OCI-LY3 (cell line): ENCODE measurements around the gene MKLN1.

Experiments
- H2AFZ ChIP-seq: fragments of 200-600, 300-600 bp; shearing (Covaris generic); 2 replicates; pipeline ENCODE4 v1.6.0; 2014; ENCODE audit warnings: antibody characterized with exemption, low read depth, low read length
- H3K27ac ChIP-seq: fragments of 200-600, 300-600 bp; sonication (generic); 2 replicates; pipeline ENCODE4 v1.5.1; 2014; ENCODE audit warnings: mild to moderate bottlenecking, low read length, moderate library complexity, mixed read lengths
- H3K27me3 ChIP-seq: fragments of 200-600, 300-600 bp; sonication (generic); 2 replicates; pipeline ENCODE4 v1.6.1; 2014; ENCODE audit warnings: low read depth, low read length, mixed read lengths
- H3K36me3 ChIP-seq: fragments of 200-600, 300-600 bp; sonication (generic); replicated peaks from 2 replicates; pipeline ENCODE3; 2014; ENCODE audit warnings: low read depth, low read length, mixed read lengths
- H3K4me1 ChIP-seq: fragments of 300-600, 200-600 bp; sonication (generic); 2 replicates; pipeline ENCODE4 v1.6.1; 2014; ENCODE audit warnings: low read length, mixed read lengths
- H3K4me2 ChIP-seq: fragments of 200-600, 300-600 bp; sonication (generic); 2 replicates; pipeline ENCODE4 v1.6.1; 2014; ENCODE audit warnings: low read length, mixed read lengths
- H3K4me3 ChIP-seq: fragments of 300-600, 200-600 bp; sonication (generic); 2 replicates; pipeline ENCODE4 v1.5.1; 2014; ENCODE audit warnings: antibody characterized with exemption, mild to moderate bottlenecking, low read length, moderate library complexity
- H3K79me2 ChIP-seq: fragments of 300-600, 200-600 bp; shearing (Covaris generic); 2 replicates; pipeline ENCODE4 v1.6.1; 2014; ENCODE audit warnings: mild to moderate bottlenecking, low read length, mixed read lengths
- H3K9ac ChIP-seq: fragments of 300-600, 200-600 bp; shearing (Covaris generic); 2 replicates; pipeline ENCODE4 v1.6.0; 2014; ENCODE audit warnings: mild to moderate bottlenecking, low read length, moderate library complexity
- H3K9me3 ChIP-seq: fragments of 200-600, 300-600 bp; shearing (Covaris generic); 2 replicates; pipeline ENCODE4 v1.6.1; 2014; ENCODE audit warnings: low read length, mixed read lengths; ENCODE audit not compliant: insufficient read depth
- H4K20me1 ChIP-seq: fragments of 200-600, 300-600 bp; sonication (generic); 2 replicates; pipeline ENCODE4 v1.6.1; 2016; ENCODE audit warnings: low read length, mixed read lengths; ENCODE audit not compliant: insufficient read depth
- EZH2phosphoT487 ChIP-seq: fragments of 200-600 bp; shearing (Covaris generic); IDR thresholded peaks from 2 replicates; pipeline ENCODE4 v1.6.1; 2018; ENCODE audit warnings: antibody characterized with exemption, mixed run types, low read depth
- TF ChIP-seq, protein P1 (sequence below): fragments of 200-600, 300-600 bp; sonication (generic); IDR thresholded peaks from 2 replicates; pipeline ENCODE4 v1.5.1; 2014; ENCODE audit warnings: antibody characterized with exemption, low read length, low read depth

MKLN1 gene

DNA sequence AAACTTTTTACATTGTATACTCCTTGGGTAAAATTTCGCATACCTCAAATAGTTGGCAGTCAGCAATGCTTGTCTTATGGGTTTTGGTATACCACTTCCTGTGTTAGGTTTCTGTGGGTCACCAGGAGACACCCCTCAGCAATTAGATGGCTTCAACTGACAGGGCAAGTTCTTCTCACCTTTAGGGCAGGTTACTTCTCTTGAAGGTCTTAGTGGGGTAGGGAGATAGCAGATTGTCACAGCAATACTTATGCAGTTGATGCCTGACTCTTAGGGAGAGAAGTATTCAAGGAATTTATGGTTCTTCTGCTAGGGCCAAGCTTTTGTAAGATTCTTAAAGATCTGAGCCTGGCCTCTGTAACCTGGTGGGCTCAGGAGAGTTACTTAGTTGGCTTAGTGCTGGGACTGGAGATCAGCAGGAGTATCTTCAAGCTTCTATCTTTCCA is 42.9 kb downstream of the MKLN1 start:
- H2AFZ ChIP-seq = no peak overlapping the region
- H3K79me2 ChIP-seq = peaks cover 80% of the 10 kb centered on the region
- peaks cover 4% of the 10 kb centered on the region for H3K36me3 ChIP-seq
- H3K9me3 ChIP-seq = no peaks in the 10 kb centered on the region
- H3K4me3 ChIP-seq = no peak overlapping the region
- H3K27ac ChIP-seq = no peak overlapping the region
- no peak overlapping the region for H3K9ac ChIP-seq
- TF ChIP-seq, protein P1, sequence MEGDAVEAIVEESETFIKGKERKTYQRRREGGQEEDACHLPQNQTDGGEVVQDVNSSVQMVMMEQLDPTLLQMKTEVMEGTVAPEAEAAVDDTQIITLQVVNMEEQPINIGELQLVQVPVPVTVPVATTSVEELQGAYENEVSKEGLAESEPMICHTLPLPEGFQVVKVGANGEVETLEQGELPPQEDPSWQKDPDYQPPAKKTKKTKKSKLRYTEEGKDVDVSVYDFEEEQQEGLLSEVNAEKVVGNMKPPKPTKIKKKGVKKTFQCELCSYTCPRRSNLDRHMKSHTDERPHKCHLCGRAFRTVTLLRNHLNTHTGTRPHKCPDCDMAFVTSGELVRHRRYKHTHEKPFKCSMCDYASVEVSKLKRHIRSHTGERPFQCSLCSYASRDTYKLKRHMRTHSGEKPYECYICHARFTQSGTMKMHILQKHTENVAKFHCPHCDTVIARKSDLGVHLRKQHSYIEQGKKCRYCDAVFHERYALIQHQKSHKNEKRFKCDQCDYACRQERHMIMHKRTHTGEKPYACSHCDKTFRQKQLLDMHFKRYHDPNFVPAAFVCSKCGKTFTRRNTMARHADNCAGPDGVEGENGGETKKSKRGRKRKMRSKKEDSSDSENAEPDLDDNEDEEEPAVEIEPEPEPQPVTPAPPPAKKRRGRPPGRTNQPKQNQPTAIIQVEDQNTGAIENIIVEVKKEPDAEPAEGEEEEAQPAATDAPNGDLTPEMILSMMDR = no peak
- TF ChIP-seq EZH2phosphoT487 = no peak
- no peaks in the 10 kb centered on the region for H3K27me3 ChIP-seq
- no peak overlapping the region for H3K4me2 ChIP-seq
- H3K4me1 ChIP-seq = peaks cover 12% of the 10 kb centered on the region
- H4K20me1 ChIP-seq = peaks cover 61% of the 10 kb centered on the region

DNA sequence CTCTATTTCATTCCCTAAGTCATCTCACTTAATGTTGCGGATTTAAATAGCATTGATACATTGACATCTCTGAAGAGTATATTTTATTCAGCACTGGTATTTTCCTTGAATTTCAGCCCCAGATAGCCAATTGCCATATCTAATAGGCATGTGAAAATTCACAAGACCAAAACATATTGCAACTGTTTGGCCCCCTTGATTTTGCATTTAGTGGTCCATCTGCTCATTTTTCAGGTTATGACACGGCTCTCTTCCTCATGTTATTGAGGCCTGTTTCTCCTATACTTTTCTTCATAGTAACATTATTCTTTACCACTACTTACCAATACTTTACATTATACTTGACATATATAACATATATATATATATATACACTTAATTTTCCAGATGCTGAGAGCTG is 43.7 kb downstream of the MKLN1 start:
- H3K27ac ChIP-seq = no peak overlapping the region

GRCh38 chr7:131372554-131372953 is 44.9 kb downstream of the MKLN1 start:
- Histone ChIP-seq H3K27ac (no peak overlapping the region), H3K36me3 (peaks cover 4% of the 10 kb centered on the region), H3K27me3 (no peaks in the 10 kb centered on the region), H4K20me1 (peaks cover 49% of the 10 kb centered on the region), H3K9me3 (no peaks in the 10 kb centered on the region), H3K4me2 (no peak overlapping the region), H3K79me2 (peaks cover 63% of the 10 kb centered on the region), H2AFZ (no peak overlapping the region), H3K4me3 (no peak overlapping the region), H3K4me1 (peaks cover 8% of the 10 kb centered on the region), H3K9ac (no peak overlapping the region)
- TF ChIP-seq, protein P1 = no peak
- TF ChIP-seq EZH2phosphoT487 = no peak

More for the DNA sequence above, 43.7 kb downstream of the MKLN1 start:
- Histone ChIP-seq H4K20me1 (peaks cover 52% of the 10 kb centered on the region), H3K36me3 (no peaks in the 10 kb centered on the region), H2AFZ (no peak overlapping the region), H3K9me3 (no peaks in the 10 kb centered on the region), H3K9ac (no peak overlapping the region), H3K4me3 (no peak overlapping the region), H3K27me3 (no peaks in the 10 kb centered on the region), H3K4me1 (peaks cover 12% of the 10 kb centered on the region), H3K4me2 (no peak overlapping the region), H3K79me2 (peaks cover 71% of the 10 kb centered on the region)
- TF ChIP-seq, protein P1 = no peak
- no peak for TF ChIP-seq EZH2phosphoT487

GRCh38 chr7:131374821-131375220 is 47.1 kb downstream of the MKLN1 start:
- no peak overlapping the region for H3K9ac ChIP-seq
- H3K4me2 ChIP-seq = no peak overlapping the region
- no peak overlapping the region for H3K27ac ChIP-seq
- TF ChIP-seq, protein P1 = no peak
- no peak for TF ChIP-seq EZH2phosphoT487
- H3K27me3 ChIP-seq = no peaks in the 10 kb centered on the region
- peaks cover 4% of the 10 kb centered on the region for H3K36me3 ChIP-seq
- peaks cover 42% of the 10 kb centered on the region for H3K79me2 ChIP-seq
- no peak overlapping the region for H3K4me3 ChIP-seq
- H3K4me1 ChIP-seq = peaks cover 14% of the 10 kb centered on the region
- H3K9me3 ChIP-seq = no peaks in the 10 kb centered on the region
- H2AFZ ChIP-seq = no peak overlapping the region
- H4K20me1 ChIP-seq = peaks cover 35% of the 10 kb centered on the region
